NCI-H82 treated with DMSO at 0.1 percent for 48 hours (cell line): Measurements from ENCODE around the gene LRRC63.
"Not testable (repeated sequence)": the region's sequence is repeated elsewhere in the genome, so short reads cannot be mapped to it uniquely, and the experiment has no call there.

ENCODE experiments used
- DNase-seq: peaks from one replicate; lab custom pipeline; 2025; ENCODE audit not compliant: unreplicated experiment; lab: John Stamatoyannopoulos, UW

LRRC63 gene

DNA sequence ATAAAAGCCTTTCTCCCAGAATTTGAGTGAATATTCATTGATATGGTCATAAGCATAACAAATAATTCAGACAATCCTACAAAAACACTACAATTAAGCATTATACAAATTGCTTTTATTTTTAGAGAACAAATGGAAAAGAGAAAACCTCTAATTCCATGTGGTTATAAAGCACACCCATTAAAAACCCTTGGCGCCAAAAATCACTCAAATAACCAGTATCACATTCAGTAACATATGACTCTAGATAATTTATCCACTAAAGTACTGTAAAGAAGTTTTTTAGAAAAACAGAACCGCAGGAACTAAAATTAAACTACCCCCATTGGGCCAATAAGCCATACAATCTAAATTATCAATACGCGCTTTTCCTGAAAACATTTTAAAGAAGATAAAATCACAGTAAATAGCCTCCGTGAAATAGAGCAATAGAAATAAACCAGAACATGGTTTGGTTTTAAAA, 30.3 kb upstream of the LRRC63 start:
- DNase-seq = no peak

DNA sequence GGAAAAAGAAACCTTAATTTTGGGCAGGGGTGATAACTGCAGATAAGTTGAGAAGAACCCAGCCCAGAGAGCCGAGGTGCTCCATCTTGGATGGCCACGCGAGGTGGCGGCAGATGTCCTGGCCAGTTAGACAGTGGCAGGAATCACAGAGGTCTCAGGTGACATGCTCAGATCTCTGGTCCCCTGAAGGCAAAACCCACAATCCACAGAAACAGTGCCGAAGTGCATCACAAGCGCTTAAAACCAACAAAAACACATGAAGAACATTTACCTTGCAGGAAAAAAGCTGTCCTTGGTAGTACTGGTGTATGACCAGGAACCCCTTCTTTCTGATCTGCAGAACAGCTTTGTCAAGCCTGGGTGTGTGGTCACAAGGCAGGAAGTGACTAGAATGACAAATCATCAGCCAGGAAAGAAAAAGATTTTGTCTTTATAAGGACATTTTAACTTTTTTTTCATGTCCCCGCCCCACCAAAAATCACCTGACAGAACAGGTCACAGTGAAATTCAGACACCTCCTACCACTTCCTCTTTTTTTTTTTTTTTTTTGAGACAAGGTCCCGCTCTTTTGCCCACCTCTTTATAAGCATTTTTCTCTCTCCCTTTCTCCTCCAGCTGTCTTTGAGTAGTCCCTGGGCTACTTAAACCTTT, 29.8 kb upstream of the LRRC63 start, which contains the start of gene LCP1:
LCP1 (minus strand) TSS at position 338 of the 651 bp plus-strand sequence. CDS start 22,515 bp downstream, outside the sequence.
- DNase-seq = no peak

DNA sequence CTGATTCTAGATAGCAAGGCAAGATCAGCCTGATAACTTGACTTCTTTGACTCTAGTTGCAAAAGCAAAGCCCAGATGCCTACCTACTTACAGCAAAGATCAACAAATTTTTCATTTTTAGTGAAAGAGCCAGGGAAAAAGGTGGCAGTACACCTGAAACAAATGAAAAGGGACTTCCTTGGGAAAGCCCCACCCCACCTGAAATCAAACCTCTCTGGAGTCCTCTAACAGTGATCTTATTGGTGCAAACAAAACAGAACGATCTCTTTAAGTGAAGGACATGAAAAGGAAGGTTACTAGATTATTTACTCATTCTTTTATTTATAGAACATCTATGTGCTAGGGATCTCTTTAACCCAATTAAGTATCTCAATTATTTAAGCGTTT, 29.2 kb upstream of the LRRC63 start:
- no peak for DNase-seq

DNA sequence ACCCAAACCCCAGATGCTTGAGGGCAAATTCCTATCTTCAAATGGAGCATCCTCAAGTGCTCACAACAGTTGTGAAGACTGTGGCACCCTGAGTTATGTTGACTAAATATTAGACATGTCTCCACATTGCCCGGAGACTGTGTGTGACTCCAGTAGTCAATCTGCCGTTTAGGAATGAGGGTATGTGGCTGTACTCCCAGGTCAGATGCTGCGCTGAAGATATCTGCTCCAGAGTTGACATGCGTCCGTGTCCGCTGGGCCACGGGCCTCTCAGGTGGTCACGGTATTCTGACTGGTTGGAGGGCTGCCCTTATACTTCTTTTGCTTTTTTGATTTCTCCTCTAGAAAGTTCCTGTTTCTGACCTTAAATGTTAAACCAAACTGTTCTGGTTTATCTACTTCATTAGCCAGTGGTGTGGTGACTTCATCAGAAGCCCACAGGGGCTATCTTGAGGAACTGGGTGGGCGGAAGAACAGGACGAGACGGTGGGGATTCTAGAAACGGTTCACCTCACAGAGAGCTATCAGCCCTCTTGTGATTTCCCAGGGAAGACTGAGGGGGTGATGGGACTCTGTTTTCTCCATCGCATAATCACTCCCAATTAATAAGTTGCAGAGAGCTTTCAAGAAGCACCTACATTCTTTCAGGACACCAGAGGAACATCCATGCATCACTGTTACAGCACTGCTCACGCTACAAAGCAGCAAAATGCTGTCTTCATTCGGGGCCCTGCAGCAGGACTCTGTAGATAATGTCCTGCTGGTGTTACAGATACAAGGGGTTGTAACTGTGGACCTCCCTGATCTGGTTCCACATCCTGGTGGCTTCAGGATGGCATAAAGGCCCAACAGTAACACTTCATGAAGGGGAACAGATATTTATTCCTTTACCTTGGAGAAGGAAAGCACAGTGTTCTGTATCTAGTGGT, 28.4 kb upstream of the LRRC63 start:
- no peak for DNase-seq

DNA sequence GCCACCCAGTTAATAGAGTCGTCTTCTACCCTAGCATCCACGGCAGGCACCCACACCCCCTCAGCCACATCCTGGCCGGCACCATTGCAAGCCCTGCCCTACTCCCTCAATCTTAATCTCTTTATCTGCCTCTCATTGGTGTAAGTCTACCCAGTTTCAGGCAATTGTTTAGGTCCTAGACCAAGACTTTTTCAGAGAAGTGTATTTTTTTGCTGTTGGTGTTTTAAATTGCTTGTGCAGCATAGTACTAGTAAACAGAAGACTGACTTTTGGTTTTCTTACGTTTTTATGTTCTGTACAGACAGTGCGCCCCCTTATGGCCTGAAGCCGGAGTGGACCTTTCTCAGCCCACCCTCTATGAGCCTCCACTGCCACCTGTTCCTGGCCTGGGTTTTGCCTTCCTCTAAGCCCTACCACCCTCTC, 27.4 kb upstream of the LRRC63 start:
- DNase-seq = peak; percentile 35

DNA sequence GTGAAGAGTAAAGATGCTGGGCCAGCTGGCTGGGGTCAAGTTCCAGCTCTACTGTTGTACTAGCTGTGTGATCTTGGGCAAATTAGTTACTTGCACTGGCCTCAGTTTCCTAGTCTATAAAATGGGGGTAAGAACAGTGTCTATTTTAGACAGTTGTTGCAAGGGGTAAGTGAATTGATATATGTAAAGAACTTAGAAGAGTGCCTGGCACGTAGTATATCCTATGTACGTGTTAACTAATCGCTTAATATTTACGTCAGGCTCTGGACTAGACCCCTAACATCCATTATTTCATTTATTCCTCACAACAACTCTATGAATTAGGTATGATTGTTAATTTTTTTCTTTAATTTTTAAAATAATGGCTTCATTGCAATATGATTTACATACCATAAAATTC, 26.1 kb upstream of the LRRC63 start:
- DNase-seq = no peak

DNA sequence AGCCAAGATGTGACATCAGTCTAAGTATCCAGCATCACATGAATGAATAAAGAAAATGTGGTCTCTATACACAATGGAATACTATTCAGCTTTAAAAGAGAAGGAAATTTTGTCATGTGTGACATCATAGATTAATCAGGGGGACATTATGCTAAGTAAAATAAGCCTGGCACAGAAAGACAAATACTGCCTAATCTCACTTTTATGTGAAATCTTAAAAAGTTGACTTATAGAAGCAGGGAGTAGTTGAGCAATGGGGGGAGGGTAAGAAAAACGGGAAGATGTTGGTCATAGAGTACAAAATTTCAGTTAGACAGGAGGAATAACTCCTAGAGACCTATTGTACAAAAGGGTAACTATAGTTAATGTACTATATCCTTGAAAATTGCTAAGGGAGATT, 19.3 kb upstream of the LRRC63 start:
- DNase-seq = no peak

DNA sequence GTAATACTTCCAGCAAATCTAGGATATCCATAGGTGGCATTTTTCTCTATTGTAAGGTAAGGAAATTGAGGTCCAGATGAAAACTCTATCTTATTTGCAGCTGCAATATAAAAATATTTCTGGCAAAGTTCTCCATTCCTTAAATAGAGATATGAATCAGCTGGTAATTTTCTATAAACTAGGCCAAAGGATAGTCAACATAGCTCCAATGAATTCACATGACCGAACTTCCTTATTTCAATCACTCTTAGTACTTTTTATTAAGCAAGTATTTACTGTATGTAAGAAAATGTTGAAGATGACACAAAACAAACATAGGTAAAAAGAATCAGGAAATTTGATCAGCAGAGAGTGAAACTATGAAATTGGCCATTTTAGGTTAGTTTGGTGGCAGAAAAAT, 16.7 kb upstream of the LRRC63 start:
- no peak for DNase-seq

DNA sequence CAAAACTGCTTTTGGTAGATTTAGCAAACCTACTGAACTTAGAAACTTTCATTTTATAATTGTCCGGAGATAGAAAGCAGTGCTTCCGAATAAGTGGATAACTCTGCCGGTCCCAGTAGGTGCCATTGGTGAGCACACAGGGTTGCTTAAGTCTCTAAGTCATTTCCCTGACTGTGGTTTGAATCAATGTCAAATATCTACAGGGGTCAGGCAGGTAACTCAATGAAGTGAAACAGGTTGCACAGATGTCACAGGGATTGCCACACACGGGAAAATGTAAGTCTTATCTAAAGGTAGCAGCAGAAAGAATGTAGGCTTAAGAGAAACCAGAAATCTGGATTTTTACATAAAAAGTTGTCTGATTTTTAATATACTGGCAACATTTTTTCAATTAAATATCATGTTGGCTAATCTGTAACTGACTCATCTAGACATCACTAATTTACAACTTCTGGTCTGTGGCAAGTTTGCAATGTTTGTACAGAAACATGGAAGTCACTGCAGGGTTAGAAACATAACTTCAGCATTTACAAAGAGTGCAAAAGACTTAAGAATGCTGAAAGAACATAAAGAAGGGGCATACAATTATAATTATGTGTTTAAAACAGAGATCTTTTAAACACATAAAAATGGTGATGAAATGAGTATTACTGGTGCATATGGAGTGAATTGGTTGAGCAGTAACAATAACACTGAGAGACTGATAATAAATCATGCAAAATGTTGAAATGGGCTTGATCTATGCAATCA, 14.3 kb upstream of the LRRC63 start:
- no peak for DNase-seq

DNA sequence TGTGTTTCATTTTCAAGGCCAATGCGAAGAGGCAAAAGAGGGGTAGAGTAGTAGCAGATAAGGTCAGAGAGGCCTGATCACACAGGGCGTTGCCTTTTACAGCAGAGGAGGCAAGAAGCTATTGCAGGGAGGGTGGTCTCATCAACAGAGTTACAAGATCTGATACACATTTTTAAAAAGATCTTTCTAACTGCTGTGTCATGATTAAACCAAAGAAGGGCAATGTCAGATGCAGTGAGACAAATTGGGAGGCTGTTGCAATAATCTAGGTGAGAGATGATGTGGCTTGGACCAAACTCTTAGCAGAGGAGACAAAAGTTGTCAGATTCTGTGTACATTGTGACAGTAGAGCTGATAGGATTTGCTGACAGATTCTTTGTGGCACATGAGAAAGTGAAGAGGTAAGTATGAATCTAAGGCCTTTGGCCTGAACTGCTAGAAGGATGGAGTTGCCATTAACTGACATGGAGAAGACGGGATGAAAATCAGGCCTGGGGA, 13.0 kb upstream of the LRRC63 start:
- no peak for DNase-seq

DNA sequence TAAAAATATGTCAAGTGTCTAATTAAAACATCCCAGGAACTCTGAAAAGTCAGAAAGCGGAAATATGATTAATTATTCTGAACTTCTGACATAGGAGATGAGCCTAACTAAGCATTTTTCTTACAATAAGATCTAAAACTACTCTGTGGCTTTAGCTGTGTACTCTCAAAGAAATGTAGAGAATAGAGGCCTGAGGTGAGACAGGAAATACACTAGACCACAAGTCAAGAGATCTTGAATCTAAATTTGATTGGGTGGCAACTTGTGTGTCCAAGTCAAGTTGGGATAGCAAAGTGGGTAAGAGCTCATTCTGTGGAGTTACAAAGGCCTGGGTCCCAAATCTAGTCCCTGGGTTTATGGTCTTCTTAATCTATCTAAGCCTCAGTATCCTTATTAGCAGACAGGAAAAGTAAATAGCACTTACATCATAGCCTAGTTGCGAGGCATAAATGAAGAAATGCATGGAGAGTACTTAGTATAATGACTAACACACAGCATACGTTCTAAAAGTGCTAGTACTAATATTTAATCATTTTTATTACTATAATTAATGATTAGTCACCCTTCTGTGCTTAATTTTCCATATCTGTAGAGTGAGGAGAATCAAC, 9.4 kb upstream of the LRRC63 start:
- no peak for DNase-seq

DNA sequence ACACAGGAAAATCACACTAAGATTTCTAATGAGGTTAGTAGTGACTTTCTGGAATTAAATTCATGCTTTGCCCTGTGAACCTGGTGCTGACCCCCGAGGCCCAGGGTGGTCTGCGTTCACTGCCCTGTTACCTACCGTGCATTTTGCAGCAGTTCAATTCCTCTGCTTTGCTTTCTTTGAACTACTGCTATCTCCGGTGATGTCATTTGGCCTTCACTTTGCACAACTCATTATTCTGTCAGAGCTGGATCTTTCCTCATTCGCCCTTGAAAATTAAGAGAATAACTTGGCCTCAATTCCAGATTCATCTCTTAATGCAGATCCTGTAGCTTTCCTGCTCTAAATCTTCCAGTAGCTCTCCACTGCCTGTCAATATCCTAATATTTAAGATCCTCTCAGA, 8.8 kb upstream of the LRRC63 start:
- no peak for DNase-seq

DNA sequence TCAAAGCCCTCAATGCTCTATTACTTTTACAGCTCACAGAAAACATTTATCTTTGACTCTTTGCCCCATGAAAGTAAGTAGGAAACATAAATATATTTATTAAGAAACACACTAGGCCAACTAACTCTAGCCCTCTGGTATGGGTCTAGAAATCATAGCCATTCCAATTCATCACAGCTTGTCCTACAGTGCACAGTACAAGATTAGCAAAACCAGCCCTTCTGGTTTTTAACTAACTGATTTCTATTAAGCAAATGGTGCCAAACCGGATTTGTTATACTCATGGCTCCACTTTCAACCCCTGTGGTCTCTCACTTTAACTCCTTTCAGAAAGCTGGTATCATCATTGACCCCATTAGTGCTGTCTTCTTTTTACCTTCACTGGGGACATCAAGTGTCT, 5.6 kb upstream of the LRRC63 start:
- DNase-seq = no peak

DNA sequence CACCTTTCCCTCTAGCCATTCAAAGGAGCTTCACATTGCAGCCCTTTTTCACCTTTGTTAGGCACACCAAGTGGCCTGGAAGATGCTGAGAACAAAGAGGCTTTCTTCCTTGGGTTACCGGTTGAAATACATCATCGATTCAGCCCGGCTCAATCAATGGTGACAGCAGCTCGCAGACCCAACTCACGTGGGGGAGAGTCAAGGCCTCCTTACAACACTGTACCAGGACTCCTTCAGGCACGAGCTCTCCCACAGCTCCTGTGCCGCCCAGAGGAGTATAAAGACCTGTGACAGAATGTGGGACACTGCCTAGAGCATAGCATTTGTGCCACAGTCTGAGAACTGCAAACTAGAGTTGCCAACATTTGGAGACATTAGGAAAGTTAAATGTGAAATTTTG, 3.9 kb upstream of the LRRC63 start:
- no peak for DNase-seq

DNA sequence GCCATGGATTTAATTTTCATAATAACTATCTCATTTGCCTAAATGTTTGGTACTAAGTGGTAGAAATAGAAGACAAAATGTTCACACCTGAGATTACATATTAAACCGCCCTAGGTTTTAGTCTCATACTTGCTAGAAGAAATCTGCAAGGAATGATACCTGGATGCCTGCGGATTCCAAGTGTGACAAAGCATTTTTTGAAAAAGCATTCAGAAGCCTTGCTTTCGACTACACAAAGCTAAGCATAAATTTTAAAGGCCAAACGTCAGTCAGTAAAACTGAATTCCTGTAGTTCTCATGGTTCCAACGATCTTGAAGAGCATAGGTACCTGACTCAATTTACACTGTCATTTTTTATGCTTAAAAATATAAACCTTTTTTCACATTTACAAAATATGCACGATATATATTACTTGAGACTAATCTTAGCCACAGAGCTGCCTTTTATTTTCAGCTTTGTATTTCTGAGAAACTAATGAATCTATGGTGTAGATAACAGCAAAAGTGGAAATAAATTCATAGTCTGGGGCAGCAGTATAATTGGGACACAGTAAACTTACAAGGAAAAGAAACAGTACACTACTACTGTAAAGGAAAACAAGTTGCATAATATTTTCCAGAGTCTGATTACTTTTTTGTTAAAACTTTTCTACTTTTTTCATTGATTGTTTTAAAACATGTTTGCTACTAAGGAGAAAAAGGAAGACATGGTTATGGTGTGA, 1.2 kb upstream of the LRRC63 start:
- DNase-seq = no peak

DNA sequence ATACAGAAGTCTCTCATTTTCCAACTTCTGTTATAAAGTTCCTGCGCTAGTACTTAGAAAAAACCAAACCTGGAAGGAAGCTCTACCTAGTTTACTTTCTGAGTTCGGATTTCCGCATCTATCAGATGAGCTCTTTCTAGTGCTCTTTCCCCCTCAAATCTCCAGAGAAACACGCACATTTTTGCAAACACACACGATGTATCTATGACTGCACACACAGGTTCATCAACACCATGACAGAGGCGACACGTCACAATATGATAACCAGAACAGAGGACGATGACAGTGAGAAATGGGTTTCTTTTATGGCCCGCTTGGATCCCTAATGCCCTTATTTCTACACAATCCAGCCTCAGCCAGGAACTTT, 629 bp upstream of the LRRC63 start:
- no peak for DNase-seq

DNA sequence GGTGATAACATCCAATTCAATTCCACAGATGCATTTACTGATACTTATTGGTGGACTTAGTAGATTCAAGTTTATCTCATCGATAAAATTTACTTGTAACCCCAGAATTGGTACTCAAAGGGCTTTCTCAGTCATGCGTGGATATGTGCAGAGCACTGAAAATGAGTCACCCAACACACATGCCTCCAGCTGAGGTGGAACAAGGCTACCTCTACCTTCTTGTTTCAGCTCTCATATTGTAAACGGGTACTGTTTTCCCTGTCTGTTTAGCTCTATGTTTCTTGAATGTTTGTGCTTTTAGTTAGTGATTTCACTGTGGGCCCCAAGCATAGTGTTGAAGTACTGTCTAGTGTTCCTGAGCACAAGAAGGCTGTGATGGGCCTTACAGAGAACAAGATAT, 1.5 kb downstream of the LRRC63 start:
- DNase-seq = no peak

DNA sequence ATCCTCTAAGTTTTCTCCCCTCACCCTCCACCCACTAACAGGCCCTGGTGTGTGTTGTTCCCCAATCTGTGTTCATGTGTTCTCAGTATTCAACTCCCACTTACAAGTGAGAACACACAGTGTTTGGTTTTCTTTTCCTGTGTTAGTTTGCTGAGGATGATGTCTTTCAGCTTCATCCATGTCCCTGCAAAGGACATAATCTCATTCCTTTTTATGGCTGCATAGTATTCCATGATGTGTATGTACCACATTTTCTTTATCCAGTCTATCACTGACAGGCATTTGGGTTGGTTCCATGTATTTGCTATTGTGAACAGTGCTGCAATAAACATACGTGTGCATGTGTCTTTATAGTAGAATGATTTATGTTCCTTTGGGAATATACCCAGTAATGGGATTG, 3.0 kb downstream of the LRRC63 start:
- not testable (repeated sequence) for DNase-seq

DNA sequence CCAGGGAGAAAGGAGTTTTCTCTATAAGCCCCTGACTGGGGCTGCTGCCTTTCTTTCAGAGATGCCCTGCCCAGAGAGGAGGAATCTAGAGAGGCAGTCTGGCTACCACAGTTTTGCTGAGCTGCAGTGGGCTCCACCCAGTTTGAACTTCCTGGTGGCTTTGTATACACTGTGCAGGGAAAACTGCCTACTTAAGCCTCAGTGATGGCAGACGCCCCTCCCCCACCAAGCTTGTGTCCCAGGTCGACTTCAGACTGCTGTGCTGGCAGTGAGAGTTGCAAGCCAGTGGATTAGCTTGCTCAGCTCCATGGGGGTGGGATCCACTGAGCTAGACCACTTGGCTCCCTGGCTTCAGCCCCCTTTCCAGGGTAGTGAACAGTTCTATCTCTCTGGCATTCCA, 8.5 kb downstream of the LRRC63 start:
- DNase-seq = peak; percentile 23

DNA sequence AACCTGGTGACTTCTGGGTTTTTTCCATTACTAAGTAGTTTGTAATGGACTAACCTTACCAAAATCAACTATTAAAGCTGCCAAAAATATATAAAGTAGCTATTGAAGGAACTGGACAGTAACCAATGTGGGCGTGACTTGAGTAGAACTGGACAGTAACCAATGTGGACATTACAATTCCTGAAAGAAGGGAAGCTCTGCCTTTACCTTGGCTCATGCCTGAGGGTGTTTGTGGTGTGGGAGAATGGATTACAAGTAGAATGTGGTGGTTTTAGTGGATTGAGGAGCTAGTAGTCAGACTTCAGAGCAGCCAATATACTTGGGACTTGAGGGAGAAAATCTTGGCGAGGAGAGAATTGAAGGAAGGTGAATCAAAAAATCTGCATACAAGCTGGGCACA, 17.5 kb downstream of the LRRC63 start:
- no peak for DNase-seq
